Glomerular endothelial cell (primary cell): ENCODE measurements around the gene RSPO4. TPM values are rescaled to one million over a fixed set of nuclear protein-coding genes. Genes with fewer than 3 reads are reported as not detected.
"Not testable (repeated sequence)": the region's sequence is repeated elsewhere in the genome, so short reads cannot be mapped to it uniquely, and the experiment has no call there.

Experiments used
- DNase-seq: peaks from one replicate; pipeline ENCODE4 v3.0.0-alpha.2; 2011; ENCODE audit warnings: low read depth, low spot score; ENCODE audit errors: extremely low read depth
- total RNA-seq: library from RNA; depleted of rRNA; stranded (reverse); fragments of >200 nt; gene quantifications from 2 replicates; pipeline ENCODE4 v1.2.3, GENCODE V29; 2015

The RSPO4 gene
- total RNA-seq, 1 donor from 2014 or later = not detected

- no peak for DNase-seq
Observed at GRCh38 chr20:1005452-1006027, 3.4 kb upstream of the RSPO4 start.

GRCh38 chr20:1003920-1004697, 2.0 kb upstream of the RSPO4 start:
- no peak for DNase-seq

GRCh38 chr20:1002682-1003561, 811 bp upstream of the RSPO4 start:
- DNase-seq = no peak

- no peak for DNase-seq
Observed at GRCh38 chr20:1001116-1001515, 995 bp downstream of the RSPO4 start.

- no peak for DNase-seq
Observed at GRCh38 chr20:998231-998830, 3.8 kb downstream of the RSPO4 start.

- DNase-seq = no peak
Observed at GRCh38 chr20:997486-997885, 4.6 kb downstream of the RSPO4 start.

GRCh38 chr20:997016-997415, 5.1 kb downstream of the RSPO4 start:
- DNase-seq = no peak

- no peak for DNase-seq
Observed at GRCh38 chr20:995170-995569, 6.9 kb downstream of the RSPO4 start.

- no peak for DNase-seq
Observed at GRCh38 chr20:992801-993535, 9.1 kb downstream of the RSPO4 start.

GRCh38 chr20:991850-992249, 10.3 kb downstream of the RSPO4 start:
- DNase-seq = no peak

- no peak for DNase-seq
Observed at GRCh38 chr20:990293-990959, 11.7 kb downstream of the RSPO4 start.

GRCh38 chr20:988272-988671, 13.8 kb downstream of the RSPO4 start:
- DNase-seq = no peak

- DNase-seq = no peak
Observed at GRCh38 chr20:987677-988076, 14.4 kb downstream of the RSPO4 start.

GRCh38 chr20:986733-987355, 15.3 kb downstream of the RSPO4 start:
- DNase-seq = no peak

- not testable (repeated sequence) for DNase-seq
Observed at GRCh38 chr20:984994-985393, 17.1 kb downstream of the RSPO4 start.

- DNase-seq = no peak
Observed at GRCh38 chr20:982754-983153, 19.4 kb downstream of the RSPO4 start.

GRCh38 chr20:977021-977420, 25.1 kb downstream of the RSPO4 start:
- no peak for DNase-seq

GRCh38 chr20:976033-976432, 26.1 kb downstream of the RSPO4 start:
- no peak for DNase-seq

GRCh38 chr20:973785-974194, 28.3 kb downstream of the RSPO4 start:
- DNase-seq = no peak
